Neural crest cell (in vitro differentiated cells): ENCODE data around the gene GADD45B. TPM values are rescaled to one million over a fixed set of nuclear protein-coding genes. Genes with fewer than 3 reads are reported as not detected.
"Not testable (repeated sequence)": the region's sequence is repeated elsewhere in the genome, so short reads cannot be mapped to it uniquely, and the experiment has no call there.

Experiments
- DNase-seq: peaks from one replicate; pipeline ENCODE4 v3.0.0; 2021; ENCODE audit warnings: low read depth, mixed read lengths, low spot score
- H3K27ac Mint-ChIP-seq: one replicate; pipeline ENCODE4 v1.8.0; 2021; ENCODE audit warnings: mild to moderate bottlenecking, mixed read lengths; ENCODE audit not compliant: unreplicated experiment
- H3K27me3 Mint-ChIP-seq: 2 replicates; pipeline ENCODE4 v1.8.0; 2021; ENCODE audit warnings: low read depth, mild to moderate bottlenecking, mixed read lengths
- H3K36me3 Mint-ChIP-seq: 2 replicates; pipeline ENCODE4 v1.8.0; 2021; ENCODE audit warnings: low read depth, mild to moderate bottlenecking, mixed read lengths
- H3K4me1 Mint-ChIP-seq: 2 replicates; pipeline ENCODE4 v1.8.0; 2021; ENCODE audit warnings: mixed read lengths
- H3K4me3 Mint-ChIP-seq: one replicate; pipeline ENCODE4 v1.8.0; 2021; ENCODE audit warnings: mild to moderate bottlenecking, mixed read lengths
- H3K9me3 Mint-ChIP-seq: 2 replicates; pipeline ENCODE4 v1.8.0; 2021; ENCODE audit warnings: mixed read lengths
- total RNA-seq: library from RNA; stranded (reverse); gene quantifications from 2 replicates; pipeline ENCODE4 v1.2.1, GENCODE V29; 2021
- TF ChIP-seq, protein P1 (sequence below): fragments of 200-600 bp; sonication (generic); conservative IDR thresholded peaks from 2 replicates; pipeline ENCODE4 v1.5.0; 2021; ENCODE audit warnings: antibody characterized with exemption, mild to moderate bottlenecking

GADD45B gene
- total RNA-seq, 1 donor from 2014 or later, result 4.1 TPM

DNA sequence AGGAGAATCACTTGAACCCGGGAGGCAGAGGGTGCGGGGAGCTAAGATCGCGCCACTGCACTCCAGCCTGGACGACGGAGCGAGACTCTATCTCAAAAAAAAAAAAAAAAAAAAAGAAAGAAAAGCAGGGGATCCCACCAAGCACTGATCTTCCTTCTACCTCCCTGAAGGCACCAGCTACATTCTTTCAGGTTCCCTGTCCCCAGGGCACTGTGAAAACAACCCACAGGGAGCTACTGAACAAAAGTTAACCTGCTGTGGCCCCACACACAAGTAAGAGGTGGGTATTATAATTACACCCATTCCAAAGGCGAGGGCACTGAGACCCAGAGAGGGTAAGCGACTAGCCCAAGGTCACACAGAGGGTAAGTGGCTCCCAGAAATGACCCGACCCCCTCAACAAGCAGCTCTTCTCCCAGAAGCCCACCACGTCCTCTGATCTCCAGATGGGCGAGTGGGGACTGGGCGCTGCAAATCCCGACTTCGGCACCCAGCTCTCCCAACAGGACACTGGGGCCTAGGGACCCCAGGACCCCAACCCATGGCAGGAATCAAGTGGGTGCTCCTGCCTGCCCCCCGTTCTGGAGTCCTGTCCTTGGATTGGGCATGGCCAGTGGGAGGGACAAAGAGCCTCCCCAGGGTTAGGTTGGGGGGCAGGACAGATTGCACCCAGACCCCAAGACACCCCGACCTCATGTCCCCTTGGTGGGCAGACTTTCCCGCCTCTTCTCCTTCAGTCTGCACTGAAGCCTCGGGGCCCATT lies 21.5 kb upstream of the GADD45B start:
- TF ChIP-seq, protein P1, sequence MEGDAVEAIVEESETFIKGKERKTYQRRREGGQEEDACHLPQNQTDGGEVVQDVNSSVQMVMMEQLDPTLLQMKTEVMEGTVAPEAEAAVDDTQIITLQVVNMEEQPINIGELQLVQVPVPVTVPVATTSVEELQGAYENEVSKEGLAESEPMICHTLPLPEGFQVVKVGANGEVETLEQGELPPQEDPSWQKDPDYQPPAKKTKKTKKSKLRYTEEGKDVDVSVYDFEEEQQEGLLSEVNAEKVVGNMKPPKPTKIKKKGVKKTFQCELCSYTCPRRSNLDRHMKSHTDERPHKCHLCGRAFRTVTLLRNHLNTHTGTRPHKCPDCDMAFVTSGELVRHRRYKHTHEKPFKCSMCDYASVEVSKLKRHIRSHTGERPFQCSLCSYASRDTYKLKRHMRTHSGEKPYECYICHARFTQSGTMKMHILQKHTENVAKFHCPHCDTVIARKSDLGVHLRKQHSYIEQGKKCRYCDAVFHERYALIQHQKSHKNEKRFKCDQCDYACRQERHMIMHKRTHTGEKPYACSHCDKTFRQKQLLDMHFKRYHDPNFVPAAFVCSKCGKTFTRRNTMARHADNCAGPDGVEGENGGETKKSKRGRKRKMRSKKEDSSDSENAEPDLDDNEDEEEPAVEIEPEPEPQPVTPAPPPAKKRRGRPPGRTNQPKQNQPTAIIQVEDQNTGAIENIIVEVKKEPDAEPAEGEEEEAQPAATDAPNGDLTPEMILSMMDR, result no peak
- Mint-ChIP-seq H3K27me3 (peaks cover 3% of the 10 kb centered on the region), H3K27ac (no peak overlapping the region), H3K4me3 (peak overlapping the region; percentile 88), H3K4me1 (peaks cover 23% of the 10 kb centered on the region), H3K9me3 (no peaks in the 10 kb centered on the region), H3K36me3 (no peaks in the 10 kb centered on the region)
- no peak for DNase-seq

DNA sequence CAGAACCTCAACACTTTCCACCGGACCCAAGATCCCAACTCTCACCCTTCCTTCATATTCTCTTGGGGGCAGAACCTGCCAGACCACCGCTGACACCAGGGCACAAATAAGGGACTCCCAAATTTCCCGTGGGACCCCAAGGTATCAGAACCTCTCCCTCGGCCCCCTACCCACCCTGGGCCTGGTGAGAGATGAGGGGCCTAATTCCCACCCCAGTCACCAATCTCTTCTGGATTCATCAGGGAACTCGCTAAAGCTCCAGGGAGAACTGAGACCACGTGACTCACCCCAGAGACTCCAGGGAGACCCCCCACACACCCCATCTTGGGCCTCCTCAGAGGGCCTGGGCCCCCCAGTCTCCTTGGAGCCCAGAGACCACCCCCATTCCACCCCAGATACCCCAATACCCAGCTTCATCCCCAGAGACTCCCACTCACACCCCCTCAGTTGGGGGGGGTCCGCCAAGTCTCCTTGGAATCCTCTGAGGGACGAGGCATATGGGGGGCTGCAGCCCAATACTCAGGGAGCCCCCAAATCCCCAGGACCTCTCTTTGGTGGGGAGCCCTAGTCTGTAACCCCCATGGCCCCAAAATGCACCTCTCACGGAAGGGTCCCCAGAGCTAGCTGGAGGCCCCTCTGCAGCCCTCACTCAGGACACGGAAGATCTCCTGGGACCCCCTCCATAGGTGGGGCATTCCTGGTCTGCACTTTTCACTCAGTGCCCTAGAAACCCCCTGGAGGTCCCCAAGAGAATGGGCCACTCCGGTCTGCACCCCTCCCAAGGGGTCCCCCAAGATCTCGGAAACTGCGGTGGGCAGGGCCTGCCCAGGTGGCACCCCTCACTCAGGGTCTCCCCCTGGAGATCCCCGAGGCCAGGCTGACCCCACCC lies 20.7 kb upstream of the GADD45B start:
- no peak for DNase-seq
- Mint-ChIP-seq H3K36me3 (no peaks in the 10 kb centered on the region), H3K4me1 (peaks cover 26% of the 10 kb centered on the region), H3K27me3 (peaks cover 3% of the 10 kb centered on the region), H3K27ac (peak overlapping the region; percentile 81), H3K4me3 (peak overlapping the region; percentile 88), H3K9me3 (no peaks in the 10 kb centered on the region)
- TF ChIP-seq, protein P1, result no peak

DNA sequence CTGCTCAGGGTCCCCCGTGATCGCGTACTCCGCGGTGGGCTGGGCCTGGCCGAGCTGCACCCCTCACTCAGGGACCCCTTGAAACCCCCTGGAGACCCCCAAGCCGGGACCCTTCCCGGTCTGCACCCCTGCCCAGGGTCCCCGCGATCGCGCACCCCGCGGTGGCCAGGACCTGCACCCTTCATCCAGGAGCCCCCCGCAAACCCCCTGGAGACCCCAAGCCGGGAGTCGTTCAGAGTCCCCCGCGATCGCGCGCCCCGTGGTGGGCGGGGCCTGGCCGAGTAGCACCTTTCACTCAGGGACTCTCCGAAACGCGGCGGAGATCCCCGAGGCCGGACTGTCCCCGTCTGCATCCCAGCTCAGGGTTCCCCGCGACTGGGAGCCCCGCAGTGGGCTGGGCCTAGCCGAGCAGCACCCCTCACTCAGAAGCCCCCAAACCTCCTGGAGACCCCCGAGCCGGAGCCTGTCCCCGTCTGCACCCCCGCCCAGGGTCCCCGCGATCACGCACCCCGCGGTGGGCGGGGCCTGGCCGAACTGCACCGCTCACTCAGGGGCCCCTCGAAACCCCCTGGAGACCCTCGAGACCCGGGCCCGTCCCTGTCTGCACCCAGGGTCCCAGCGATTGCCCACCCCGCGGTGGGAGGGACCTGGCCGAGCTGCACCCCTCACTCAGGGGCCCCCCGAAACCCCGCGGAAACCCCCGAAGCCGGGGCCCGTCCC lies 19.9 kb upstream of the GADD45B start:
- TF ChIP-seq, protein P1, result no peak
- Mint-ChIP-seq H3K27me3 (peaks cover 3% of the 10 kb centered on the region), H3K27ac (no peak overlapping the region), H3K4me3 (peak overlapping the region; percentile 88), H3K9me3 (no peaks in the 10 kb centered on the region), H3K4me1 (peaks cover 27% of the 10 kb centered on the region), H3K36me3 (no peaks in the 10 kb centered on the region)
- no peak for DNase-seq

DNA sequence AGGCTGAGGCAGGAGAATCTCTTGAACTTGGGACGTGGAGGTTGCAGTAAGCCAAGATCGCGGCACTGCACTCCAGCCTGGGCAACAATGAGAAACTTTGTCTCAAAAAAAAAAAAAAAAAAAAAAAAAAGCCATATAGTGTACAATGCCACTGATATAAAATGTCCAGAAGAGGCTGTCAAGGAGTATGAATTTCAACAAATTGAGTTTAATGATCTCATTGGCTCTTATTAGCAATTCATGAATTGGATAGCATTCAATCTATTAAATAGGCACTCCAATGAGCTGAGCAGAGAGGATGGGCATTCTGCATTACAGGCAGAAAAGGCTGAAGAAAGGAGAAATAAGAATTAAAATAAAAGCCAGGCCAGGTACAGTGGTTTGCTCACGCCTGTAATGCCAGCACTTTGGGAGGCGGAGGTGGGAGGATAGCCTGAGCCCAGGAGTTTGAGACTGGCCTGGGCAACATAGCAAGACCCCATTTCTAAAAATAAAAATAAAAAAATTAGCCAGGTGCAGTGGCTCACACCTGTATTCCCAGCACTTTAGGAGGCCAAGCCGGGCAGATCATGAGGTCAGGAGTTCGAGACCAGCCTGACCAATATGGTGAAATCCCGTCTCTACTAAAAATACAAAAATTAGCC lies 18.4 kb upstream of the GADD45B start:
- Mint-ChIP-seq H3K27ac (peak overlapping the region; percentile 97), H3K27me3 (peaks cover 3% of the 10 kb centered on the region), H3K4me1 (peaks cover 31% of the 10 kb centered on the region), H3K9me3 (no peaks in the 10 kb centered on the region), H3K36me3 (no peaks in the 10 kb centered on the region), H3K4me3 (peak overlapping the region; percentile 96)
- TF ChIP-seq, protein P1, result no peak
- DNase-seq, result no peak

DNA sequence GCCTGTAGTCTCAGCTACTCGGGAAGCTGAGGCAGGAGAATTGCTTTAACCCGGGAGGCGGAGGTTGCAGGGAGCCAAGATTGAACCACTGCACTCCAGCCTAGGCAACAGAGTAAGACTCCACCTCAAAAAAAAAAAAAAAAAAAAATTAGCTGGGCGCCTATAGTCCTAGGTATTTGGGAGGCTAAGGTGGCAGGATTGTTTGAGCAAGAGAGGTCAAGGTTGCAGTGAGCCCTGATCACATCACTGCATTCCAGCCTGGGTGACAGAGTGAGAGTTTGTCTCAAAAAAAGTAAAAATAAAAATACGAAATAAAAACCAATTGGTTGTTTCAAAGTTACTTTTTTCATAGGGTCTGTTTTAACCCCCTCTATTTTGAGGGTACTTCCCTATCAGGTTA lies 17.9 kb upstream of the GADD45B start:
- Mint-ChIP-seq H3K9me3 (no peaks in the 10 kb centered on the region), H3K4me3 (peak overlapping the region; percentile 62), H3K36me3 (no peaks in the 10 kb centered on the region), H3K27ac (no peak overlapping the region), H3K4me1 (peaks cover 31% of the 10 kb centered on the region), H3K27me3 (peaks cover 3% of the 10 kb centered on the region)
- DNase-seq, result no peak
- TF ChIP-seq, protein P1, result no peak

DNA sequence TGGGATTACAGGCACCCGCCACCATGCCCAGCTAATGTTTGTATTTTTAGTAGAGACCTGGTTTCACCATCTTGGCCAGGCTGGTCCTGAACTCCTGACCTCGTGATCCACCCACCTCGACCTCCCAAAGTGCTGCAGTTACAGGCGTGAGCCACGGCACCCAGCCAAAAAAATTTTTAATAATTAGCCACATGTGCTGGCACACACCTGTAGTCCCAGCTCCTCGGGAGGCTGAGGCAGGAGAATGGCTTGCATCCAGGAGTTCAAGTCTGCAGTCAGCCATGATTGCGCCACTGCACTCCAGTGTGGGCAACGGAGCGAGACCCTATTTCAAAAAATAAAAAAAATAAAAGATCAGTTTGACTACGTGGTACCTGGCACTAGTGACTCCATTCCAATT lies 17.2 kb upstream of the GADD45B start:
- not testable (repeated sequence) for H3K27ac Mint-ChIP-seq, H3K9me3 Mint-ChIP-seq, H3K36me3 Mint-ChIP-seq, DNase-seq, H3K27me3 Mint-ChIP-seq
- peaks cover 31% of the 10 kb centered on the region for H3K4me1 Mint-ChIP-seq
- peak overlapping the region; percentile 19 for H3K4me3 Mint-ChIP-seq
